Memory B cell (primary cell): ENCODE results near the gene PREPL.

Experiments
- ATAC-seq: fragments of 150-1000 bp; cut with Tn5 transposase; 2 replicates; pipeline ENCODE4 v1.10.0; 2021; ENCODE audit warnings: low read depth, mild to moderate bottlenecking, moderate library complexity
- DNase-seq, 2 donors: peaks; one replicate each; pipeline ENCODE4 v3.0.0; 2022; ENCODE audit warnings: low spot score in 2 of 2
- H3K27ac Mint-ChIP-seq: one replicate; pipeline ENCODE4 v1.8.0; 2022; ENCODE audit warnings: mild to moderate bottlenecking, moderate library complexity, mixed read lengths
- H3K27me3 Mint-ChIP-seq: one replicate; pipeline ENCODE4 v1.8.0; 2022; ENCODE audit warnings: mixed read lengths
- H3K36me3 Mint-ChIP-seq: one replicate; pipeline ENCODE4 v1.8.0; 2022; ENCODE audit warnings: mild to moderate bottlenecking, mixed read lengths
- H3K4me1 Mint-ChIP-seq: one replicate; pipeline ENCODE4 v1.8.0; 2022; ENCODE audit warnings: mixed read lengths
- H3K4me3 Mint-ChIP-seq: one replicate; pipeline ENCODE4 v1.8.0; 2022; ENCODE audit warnings: mild to moderate bottlenecking, moderate library complexity, mixed read lengths
- H3K9me3 Mint-ChIP-seq: one replicate; pipeline ENCODE4 v1.8.0; 2022; ENCODE audit warnings: mixed read lengths

The PREPL gene

GRCh38 chr2:44297431-44297830 lies 63.9 kb downstream of the PREPL start:
- Mint-ChIP-seq H3K4me3 (no peak overlapping the region), H3K27me3 (peaks cover 8% of the 10 kb centered on the region), H3K36me3 (no peaks in the 10 kb centered on the region), H3K4me1 (peaks cover 10% of the 10 kb centered on the region), H3K9me3 (no peaks in the 10 kb centered on the region), H3K27ac (no peak overlapping the region)
- DNase-seq: no peak
- ATAC-seq: no peak

GRCh38 chr2:44296653-44297052 lies 64.6 kb downstream of the PREPL start:
- H3K27me3 Mint-ChIP-seq: peaks cover 10% of the 10 kb centered on the region
- H3K9me3 Mint-ChIP-seq: no peaks in the 10 kb centered on the region
- H3K36me3 Mint-ChIP-seq: no peaks in the 10 kb centered on the region
- DNase-seq (no peak), ATAC-seq (no peak)
- peaks cover 10% of the 10 kb centered on the region for H3K4me1 Mint-ChIP-seq
- no peak overlapping the region for H3K4me3 Mint-ChIP-seq
- no peak overlapping the region for H3K27ac Mint-ChIP-seq

- Mint-ChIP-seq H3K9me3 (no peaks in the 10 kb centered on the region), H3K4me3 (no peak overlapping the region), H3K4me1 (peaks cover 10% of the 10 kb centered on the region), H3K36me3 (no peaks in the 10 kb centered on the region), H3K27me3 (peaks cover 11% of the 10 kb centered on the region), H3K27ac (no peak overlapping the region)
- DNase-seq (no peak), ATAC-seq (no peak)
Measured at GRCh38 chr2:44295633-44296359, 65.5 kb downstream of the PREPL start.

- Mint-ChIP-seq H3K36me3 (no peaks in the 10 kb centered on the region), H3K27ac (no peak overlapping the region), H3K9me3 (no peaks in the 10 kb centered on the region), H3K27me3 (peaks cover 12% of the 10 kb centered on the region), H3K4me3 (no peak overlapping the region), H3K4me1 (peaks cover 10% of the 10 kb centered on the region)
- no peak for DNase-seq
- ATAC-seq: no peak
Measured at GRCh38 chr2:44295113-44295512, 66.2 kb downstream of the PREPL start.

- DNase-seq (no peak), ATAC-seq (no peak)
- H3K4me1 Mint-ChIP-seq: peaks cover 6% of the 10 kb centered on the region
- H3K27ac Mint-ChIP-seq: no peak overlapping the region
- H3K27me3 Mint-ChIP-seq: peaks cover 18% of the 10 kb centered on the region
- H3K36me3 Mint-ChIP-seq: no peaks in the 10 kb centered on the region
- H3K4me3 Mint-ChIP-seq: no peak overlapping the region
- no peaks in the 10 kb centered on the region for H3K9me3 Mint-ChIP-seq
Measured at GRCh38 chr2:44291281-44292248, 69.7 kb downstream of the PREPL start.

- Mint-ChIP-seq H3K27ac (no peak overlapping the region), H3K36me3 (no peaks in the 10 kb centered on the region), H3K4me3 (no peak overlapping the region), H3K4me1 (peaks cover 2% of the 10 kb centered on the region), H3K27me3 (peaks cover 18% of the 10 kb centered on the region), H3K9me3 (no peaks in the 10 kb centered on the region)
- no peak for ATAC-seq
- no peak for DNase-seq
Measured at GRCh38 chr2:44290261-44290660, 71.0 kb downstream of the PREPL start.

GRCh38 chr2:44286884-44287638 lies 74.2 kb downstream of the PREPL start:
- no peak overlapping the region for H3K4me3 Mint-ChIP-seq
- H3K36me3 Mint-ChIP-seq: no peaks in the 10 kb centered on the region
- H3K27me3 Mint-ChIP-seq: peaks cover 15% of the 10 kb centered on the region
- H3K9me3 Mint-ChIP-seq: no peaks in the 10 kb centered on the region
- peaks cover 2% of the 10 kb centered on the region for H3K4me1 Mint-ChIP-seq
- no peak for ATAC-seq
- no peak for DNase-seq
- no peak overlapping the region for H3K27ac Mint-ChIP-seq

GRCh38 chr2:44286119-44286883 lies 75.0 kb downstream of the PREPL start:
- Mint-ChIP-seq H3K9me3 (no peaks in the 10 kb centered on the region), H3K27ac (no peak overlapping the region), H3K27me3 (peaks cover 17% of the 10 kb centered on the region), H3K4me3 (no peak overlapping the region), H3K4me1 (peaks cover 2% of the 10 kb centered on the region), H3K36me3 (no peaks in the 10 kb centered on the region)
- no peak for ATAC-seq
- DNase-seq: no peak

GRCh38 chr2:44285174-44285573 lies 76.1 kb downstream of the PREPL start:
- Mint-ChIP-seq H3K27me3 (peaks cover 13% of the 10 kb centered on the region), H3K9me3 (no peaks in the 10 kb centered on the region)
- ATAC-seq: no peak

GRCh38 chr2:44283116-44283666 lies 78.1 kb downstream of the PREPL start:
- Mint-ChIP-seq H3K27ac (no peak overlapping the region), H3K9me3 (no peaks in the 10 kb centered on the region), H3K4me3 (no peak overlapping the region), H3K4me1 (peaks cover 2% of the 10 kb centered on the region), H3K36me3 (no peaks in the 10 kb centered on the region), H3K27me3 (peaks cover 11% of the 10 kb centered on the region)
- ATAC-seq: no peak
- DNase-seq: no peak

More at GRCh38 chr2:44285174-44285573, 76.1 kb downstream of the PREPL start:
- no peak overlapping the region for H3K27ac Mint-ChIP-seq
- peaks cover 2% of the 10 kb centered on the region for H3K4me1 Mint-ChIP-seq
- no peak overlapping the region for H3K4me3 Mint-ChIP-seq
- DNase-seq: no peak
- no peaks in the 10 kb centered on the region for H3K36me3 Mint-ChIP-seq

- H3K27ac Mint-ChIP-seq: no peak overlapping the region
Measured at GRCh38 chr2:44280869-44281268, 80.4 kb downstream of the PREPL start.

GRCh38 chr2:44277541-44277940 lies 83.8 kb downstream of the PREPL start:
- no peaks in the 10 kb centered on the region for H3K9me3 Mint-ChIP-seq
- no peak overlapping the region for H3K27ac Mint-ChIP-seq
- no peaks in the 10 kb centered on the region for H3K4me1 Mint-ChIP-seq
- H3K27me3 Mint-ChIP-seq: peaks cover 4% of the 10 kb centered on the region
- no peaks in the 10 kb centered on the region for H3K36me3 Mint-ChIP-seq
- DNase-seq: no peak
- H3K4me3 Mint-ChIP-seq: no peak overlapping the region
- no peak for ATAC-seq

More at GRCh38 chr2:44280869-44281268, 80.4 kb downstream of the PREPL start:
- no peak overlapping the region for H3K4me3 Mint-ChIP-seq
- no peaks in the 10 kb centered on the region for H3K9me3 Mint-ChIP-seq
- no peak for DNase-seq
- H3K27me3 Mint-ChIP-seq: peaks cover 7% of the 10 kb centered on the region
- H3K36me3 Mint-ChIP-seq: no peaks in the 10 kb centered on the region
- no peaks in the 10 kb centered on the region for H3K4me1 Mint-ChIP-seq
- no peak for ATAC-seq

- Mint-ChIP-seq H3K4me1 (no peaks in the 10 kb centered on the region), H3K27me3 (no peaks in the 10 kb centered on the region), H3K9me3 (peaks cover under 1% of the 10 kb centered on the region), H3K27ac (no peak overlapping the region), H3K4me3 (no peak overlapping the region), H3K36me3 (no peaks in the 10 kb centered on the region)
- ATAC-seq: no peak
- DNase-seq: no peak
Measured at GRCh38 chr2:44275927-44276303, 85.4 kb downstream of the PREPL start.
